Adrenal gland (tissue), 5 donors: ENCODE results near the gene HTR3B.

Source experiments
- POLR2A ChIP-seq, 2 donors: fragments of 450-650 bp; IDR thresholded peaks; one replicate each; pipeline ENCODE4 v1.6.1; 2017; ENCODE audit warnings: antibody characterized with exemption in 2 of 2, mild to moderate bottlenecking in 2 of 2, moderate library complexity in 1 of 2
- TF ChIP-seq, protein P1 (sequence below), 6 experiments: fragments of 450-650 bp in 4 of 6; fragments of 200-600 bp in 2 of 6; sonication (generic) in 1 of 6; IDR thresholded peaks; 1 replicate in 5 of 6; 2 replicates in 1 of 6; pipeline versions ENCODE4 v1.5.1 to v1.8.0; 2016 to 2021; ENCODE audit warnings: antibody characterized with exemption in 6 of 6, mild to moderate bottlenecking in 2 of 6, moderate library complexity in 1 of 6
- donor health status: DM: no; HTN: no; CAD: no.

GRCh38 chr11:113904379-113905101 is at the start of gene HTR3B:
- TF ChIP-seq, protein P1, sequence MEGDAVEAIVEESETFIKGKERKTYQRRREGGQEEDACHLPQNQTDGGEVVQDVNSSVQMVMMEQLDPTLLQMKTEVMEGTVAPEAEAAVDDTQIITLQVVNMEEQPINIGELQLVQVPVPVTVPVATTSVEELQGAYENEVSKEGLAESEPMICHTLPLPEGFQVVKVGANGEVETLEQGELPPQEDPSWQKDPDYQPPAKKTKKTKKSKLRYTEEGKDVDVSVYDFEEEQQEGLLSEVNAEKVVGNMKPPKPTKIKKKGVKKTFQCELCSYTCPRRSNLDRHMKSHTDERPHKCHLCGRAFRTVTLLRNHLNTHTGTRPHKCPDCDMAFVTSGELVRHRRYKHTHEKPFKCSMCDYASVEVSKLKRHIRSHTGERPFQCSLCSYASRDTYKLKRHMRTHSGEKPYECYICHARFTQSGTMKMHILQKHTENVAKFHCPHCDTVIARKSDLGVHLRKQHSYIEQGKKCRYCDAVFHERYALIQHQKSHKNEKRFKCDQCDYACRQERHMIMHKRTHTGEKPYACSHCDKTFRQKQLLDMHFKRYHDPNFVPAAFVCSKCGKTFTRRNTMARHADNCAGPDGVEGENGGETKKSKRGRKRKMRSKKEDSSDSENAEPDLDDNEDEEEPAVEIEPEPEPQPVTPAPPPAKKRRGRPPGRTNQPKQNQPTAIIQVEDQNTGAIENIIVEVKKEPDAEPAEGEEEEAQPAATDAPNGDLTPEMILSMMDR (IDR thresholded peaks at IDR 0.05) = no peak
- no peak for TF ChIP-seq POLR2A (IDR thresholded peaks at IDR 0.05)
